A673 (cell line): ENCODE measurements around the gene METRNL.

ENCODE experiments used
- CTCF ChIP-seq: fragments of 300-800, 200-600 bp; sonication (generic); conservative IDR thresholded peaks from 2 replicates; pipeline ENCODE4 v1.5.1; 2017; ENCODE audit warnings: low read depth, mild to moderate bottlenecking, antibody characterized with exemption, low read length, moderate library complexity, mixed read lengths
- EZH2 ChIP-seq: fragments of 200-600 bp; sonication (generic); IDR thresholded peaks from 2 replicates; pipeline ENCODE4 v1.6.1; 2017; ENCODE audit warnings: borderline replicate concordance, low read depth, mild to moderate bottlenecking, mixed read lengths, antibody characterized with exemption, low read length; ENCODE audit not compliant: poor library complexity, severe bottlenecking

GRCh38 chr17:83136156-83136555 is 56.7 kb downstream of the METRNL start:
- TF ChIP-seq CTCF: no peak
- no peak for TF ChIP-seq EZH2
